Breast epithelium (tissue), 3 donors: ENCODE results near the gene RTP3.

ENCODE experiments used
- POLR2A ChIP-seq: fragments of 450-650 bp; IDR thresholded peaks from one replicate; pipeline ENCODE4 v1.6.1; 2016; ENCODE audit warnings: antibody characterized with exemption, mild to moderate bottlenecking, moderate library complexity
- POLR2AphosphoS5 ChIP-seq, 3 donors: sonication (generic); formaldehyde crosslinking; IDR thresholded peaks; one replicate each; pipeline ENCODE4 v1.6.1; 2017; ENCODE audit warnings: antibody characterized with exemption in 3 of 3
- TF ChIP-seq, protein P1 (sequence below), 3 donors: fragments of 450-650 bp; IDR thresholded peaks; one replicate each; pipeline ENCODE4 v1.5.1; 2016 to 2017; ENCODE audit warnings: antibody characterized with exemption in 3 of 3, mild to moderate bottlenecking in 3 of 3, moderate library complexity in 3 of 3

DNA sequence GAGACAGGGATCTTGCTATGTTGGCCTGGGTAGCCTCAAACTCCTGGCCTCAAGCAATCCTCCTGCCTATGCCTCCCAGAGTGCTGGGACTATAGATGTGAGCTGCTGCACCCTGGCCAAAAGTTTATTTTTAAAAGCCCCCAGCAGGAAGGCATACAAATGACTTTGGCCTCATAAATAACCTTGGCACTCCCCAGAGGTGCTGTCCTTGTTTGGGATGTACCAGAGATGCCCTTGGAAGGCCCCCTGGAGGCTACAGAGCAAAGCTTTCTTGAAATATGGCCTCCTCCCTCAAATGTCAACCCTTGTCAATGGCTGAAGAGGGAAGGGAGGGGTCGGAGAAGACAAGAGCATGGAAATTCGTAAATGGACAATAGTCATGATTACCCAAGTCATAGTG, 14.0 kb upstream of the RTP3 start:
- TF ChIP-seq, protein P1, sequence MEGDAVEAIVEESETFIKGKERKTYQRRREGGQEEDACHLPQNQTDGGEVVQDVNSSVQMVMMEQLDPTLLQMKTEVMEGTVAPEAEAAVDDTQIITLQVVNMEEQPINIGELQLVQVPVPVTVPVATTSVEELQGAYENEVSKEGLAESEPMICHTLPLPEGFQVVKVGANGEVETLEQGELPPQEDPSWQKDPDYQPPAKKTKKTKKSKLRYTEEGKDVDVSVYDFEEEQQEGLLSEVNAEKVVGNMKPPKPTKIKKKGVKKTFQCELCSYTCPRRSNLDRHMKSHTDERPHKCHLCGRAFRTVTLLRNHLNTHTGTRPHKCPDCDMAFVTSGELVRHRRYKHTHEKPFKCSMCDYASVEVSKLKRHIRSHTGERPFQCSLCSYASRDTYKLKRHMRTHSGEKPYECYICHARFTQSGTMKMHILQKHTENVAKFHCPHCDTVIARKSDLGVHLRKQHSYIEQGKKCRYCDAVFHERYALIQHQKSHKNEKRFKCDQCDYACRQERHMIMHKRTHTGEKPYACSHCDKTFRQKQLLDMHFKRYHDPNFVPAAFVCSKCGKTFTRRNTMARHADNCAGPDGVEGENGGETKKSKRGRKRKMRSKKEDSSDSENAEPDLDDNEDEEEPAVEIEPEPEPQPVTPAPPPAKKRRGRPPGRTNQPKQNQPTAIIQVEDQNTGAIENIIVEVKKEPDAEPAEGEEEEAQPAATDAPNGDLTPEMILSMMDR (IDR thresholded peaks at IDR 0.05): no peak
- no peak for TF ChIP-seq POLR2A
- no peak for TF ChIP-seq POLR2AphosphoS5 (IDR thresholded peaks at IDR 0.05)
